Renal pelvis (tissue), 4 donors: ENCODE measurements around the gene VPS54. TPM values are rescaled to one million over a fixed set of nuclear protein-coding genes. Genes with fewer than 3 reads are reported as not detected.
"Not testable (repeated sequence)": the region's sequence is repeated elsewhere in the genome, so short reads cannot be mapped to it uniquely, and the experiment has no call there.

Source experiments
- DNase-seq: peaks from one replicate; pipeline ENCODE4 v3.0.0-alpha.2; 2013
- polyA plus RNA-seq, 3 donors: library from polyadenylated mRNA; unstranded; fragments of 120-200 nt; gene quantifications; one replicate each; pipeline ENCODE4 v1.2.1, GENCODE V29; 2013; ENCODE audit not compliant: insufficient read length in 3 of 3

The VPS54 gene
- polyA plus RNA-seq, 3 donors = 43.8 to 47.9 (median 44.6) TPM

GRCh38 chr2:63932104-63932503 is 87.1 kb downstream of the VPS54 start:
- not testable (repeated sequence) for DNase-seq

- no peak for DNase-seq
Observed at GRCh38 chr2:63926815-63927214, 92.4 kb downstream of the VPS54 start.

GRCh38 chr2:63914311-63914710 is 104.9 kb downstream of the VPS54 start:
- no peak for DNase-seq

DNA sequence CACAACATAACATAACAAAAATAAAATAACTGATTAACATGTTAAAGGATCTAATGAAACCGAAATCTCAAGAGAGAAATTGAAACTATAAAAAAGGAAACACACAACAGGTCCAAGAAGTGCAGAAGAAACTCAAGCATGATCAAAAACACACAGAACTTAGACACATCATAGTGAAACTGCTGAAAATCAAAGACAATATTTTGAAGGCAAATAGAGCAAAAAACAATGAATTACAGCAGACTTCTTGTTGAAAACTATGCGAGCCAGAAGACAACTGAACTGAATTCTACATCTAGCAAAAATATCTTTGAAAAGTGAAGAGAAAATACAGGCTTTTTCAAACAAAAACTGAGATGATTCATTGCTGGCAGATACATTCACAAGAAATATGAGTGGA is 116.2 kb downstream of the VPS54 start:
- DNase-seq = no peak

GRCh38 chr2:63902149-63902548 is 117.1 kb downstream of the VPS54 start:
- no peak for DNase-seq

DNA sequence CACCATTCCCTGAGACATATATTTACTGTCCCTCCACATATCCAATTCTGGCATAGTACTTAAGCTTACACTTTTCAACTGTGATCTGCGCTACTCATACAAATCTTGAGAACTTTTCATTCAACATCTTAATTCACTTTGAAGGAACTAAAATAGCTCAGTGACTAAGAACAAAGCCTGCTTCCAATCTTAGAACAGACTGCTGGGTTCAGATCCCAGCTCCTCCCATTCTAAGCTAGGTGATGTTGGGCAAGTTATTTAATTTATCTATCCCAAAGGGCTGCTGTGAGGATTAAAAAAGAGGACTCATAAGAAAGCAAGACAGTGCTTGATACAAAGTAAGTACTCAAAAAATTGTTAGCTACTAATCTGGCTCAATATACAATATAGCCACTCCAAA is 119.6 kb downstream of the VPS54 start:
- no peak for DNase-seq

DNA sequence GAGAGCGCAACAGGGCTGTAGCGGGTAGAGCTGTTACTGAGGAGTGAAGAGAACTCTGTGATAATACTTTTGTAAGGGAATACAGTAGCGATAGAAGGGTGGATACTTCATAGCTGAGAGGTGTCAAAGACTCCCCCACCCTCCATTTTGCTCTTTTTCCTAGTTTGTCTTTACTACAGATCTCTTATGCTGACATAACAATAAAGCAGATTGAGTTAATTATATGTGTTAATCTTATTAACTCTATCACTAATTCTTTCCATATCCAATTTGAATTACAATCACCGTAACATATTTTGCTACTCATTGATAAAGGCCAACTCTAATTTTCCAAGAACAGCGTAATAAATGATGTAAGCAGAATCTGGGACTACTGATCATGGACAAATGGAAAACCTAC is 120.4 kb downstream of the VPS54 start:
- no peak for DNase-seq

DNA sequence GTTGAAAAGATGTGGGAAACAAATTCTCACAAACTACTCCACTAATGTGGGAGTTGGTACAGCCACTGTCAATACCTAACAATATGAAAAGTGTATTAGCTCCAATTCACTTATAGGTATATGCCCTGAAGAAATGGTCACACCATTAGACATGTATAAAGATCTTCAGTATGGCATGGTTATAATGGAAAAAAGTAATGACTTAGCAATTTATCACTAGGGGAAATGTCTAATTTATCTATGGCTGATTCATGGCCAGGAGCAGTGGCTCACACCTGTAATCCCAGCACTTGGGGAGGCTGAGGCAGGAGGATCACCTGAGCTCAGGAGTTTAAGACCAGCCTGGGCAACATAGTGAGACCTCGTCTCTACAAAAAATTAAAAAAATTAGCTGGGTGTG is 125.1 kb downstream of the VPS54 start:
- no peak for DNase-seq

DNA sequence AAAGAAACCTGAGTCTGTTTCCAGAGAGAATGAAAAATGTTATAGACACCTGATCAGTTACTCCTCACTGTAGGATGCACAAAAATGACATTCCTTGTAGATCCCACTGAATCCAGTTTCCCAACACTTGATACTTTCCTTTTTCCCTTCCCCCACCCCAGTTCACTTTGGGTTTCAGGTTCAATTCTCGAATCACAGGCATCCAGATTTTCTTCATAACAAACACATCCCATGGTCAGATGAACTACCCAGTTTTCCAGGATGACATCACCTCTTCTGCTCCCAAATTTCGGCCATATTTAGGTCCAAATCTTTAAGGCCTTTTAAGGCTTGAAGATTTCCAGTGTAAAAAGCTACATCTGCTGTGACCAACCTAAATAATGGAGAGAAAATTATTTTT is 126.1 kb downstream of the VPS54 start:
- no peak for DNase-seq

DNA sequence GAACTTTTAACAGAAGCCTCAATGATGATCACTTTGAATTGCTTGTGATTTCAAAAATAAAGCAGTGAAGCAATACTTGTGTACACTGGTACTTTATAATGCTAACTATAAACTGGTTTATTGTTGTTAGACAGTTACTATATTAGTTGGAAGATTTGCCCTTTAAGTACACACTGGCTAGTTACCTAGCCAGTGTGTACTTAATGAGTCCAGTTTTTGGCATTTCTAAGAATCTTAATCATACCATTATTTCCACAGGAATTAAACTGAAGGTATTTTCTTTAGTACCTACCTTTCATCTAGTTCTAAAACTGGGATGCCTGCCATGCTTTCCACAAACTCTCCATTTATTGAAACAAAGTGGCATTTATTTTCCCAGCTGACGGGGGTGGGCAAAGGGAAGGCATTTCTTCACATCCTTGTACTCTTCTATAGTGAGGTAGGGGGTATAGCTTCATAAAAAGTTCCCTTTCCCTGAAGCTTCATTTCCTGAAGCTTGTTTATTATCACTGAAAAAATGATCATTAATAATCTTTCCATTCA is 127.7 kb downstream of the VPS54 start:
- DNase-seq = no peak

- no peak for DNase-seq
Observed at GRCh38 chr2:63890678-63891077, 128.6 kb downstream of the VPS54 start.

DNA sequence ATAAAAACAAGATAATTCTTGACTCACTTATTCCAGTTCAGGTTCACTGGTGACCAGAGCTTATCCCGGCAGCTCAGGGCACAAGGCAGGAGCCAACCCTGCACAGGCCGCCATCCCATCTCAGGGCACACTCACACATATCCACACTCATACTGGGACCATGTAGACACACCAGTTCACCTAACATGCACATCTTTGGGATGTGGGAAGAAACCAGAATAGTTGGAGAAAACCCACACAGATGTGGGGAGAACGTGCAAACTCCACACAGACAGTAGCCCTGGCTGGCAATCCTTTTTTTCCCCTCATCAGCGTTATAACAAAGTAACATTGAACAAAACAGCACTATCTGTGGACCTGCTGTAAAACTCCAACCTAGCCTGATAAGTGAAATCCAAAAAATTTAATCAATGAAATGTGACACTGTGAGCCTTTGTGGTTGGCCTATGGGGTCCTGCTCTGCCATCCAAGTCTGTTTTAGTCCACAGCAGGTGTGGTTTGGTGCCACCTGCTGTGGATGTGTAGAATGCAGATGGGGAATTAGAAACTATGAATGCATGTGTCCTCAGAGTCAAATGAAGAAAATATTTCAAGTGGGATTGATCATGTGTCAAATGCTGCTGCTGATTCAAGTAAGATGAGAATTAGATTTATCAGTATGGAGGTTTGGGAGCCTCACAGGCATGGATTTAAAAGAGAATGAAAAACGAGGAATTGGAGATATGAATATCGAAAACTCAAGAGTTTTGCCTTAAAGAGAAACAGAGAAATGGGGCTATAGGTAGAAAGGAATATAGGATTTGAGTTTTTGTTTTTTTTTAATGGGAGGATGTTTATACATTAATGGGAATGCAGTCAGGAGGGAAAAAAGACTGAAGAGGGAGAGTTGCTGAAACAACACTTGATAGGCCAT is 130.5 kb downstream of the VPS54 start:
- peak; percentile 54 for DNase-seq

DNA sequence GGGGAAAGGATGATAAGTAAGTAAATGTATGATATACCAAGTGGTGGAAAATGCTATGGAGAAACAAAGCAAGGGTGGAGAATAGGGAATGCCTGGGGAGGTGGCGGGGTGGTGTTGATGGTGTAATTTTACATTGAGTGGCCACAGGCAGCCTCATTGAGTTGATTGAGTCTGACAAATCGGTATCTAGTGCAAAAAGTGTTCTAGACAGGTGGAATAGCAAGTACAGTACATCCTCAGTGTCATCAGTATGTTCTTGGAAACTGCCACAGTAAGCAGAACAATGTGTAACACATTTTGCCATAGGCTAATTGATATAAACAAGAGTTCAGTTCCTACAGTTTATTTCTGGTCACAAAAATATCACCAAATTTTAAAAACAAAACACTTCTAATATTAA is 131.2 kb downstream of the VPS54 start:
- no peak for DNase-seq

- DNase-seq = no peak
Observed at GRCh38 chr2:63886445-63886844, 132.8 kb downstream of the VPS54 start.

DNA sequence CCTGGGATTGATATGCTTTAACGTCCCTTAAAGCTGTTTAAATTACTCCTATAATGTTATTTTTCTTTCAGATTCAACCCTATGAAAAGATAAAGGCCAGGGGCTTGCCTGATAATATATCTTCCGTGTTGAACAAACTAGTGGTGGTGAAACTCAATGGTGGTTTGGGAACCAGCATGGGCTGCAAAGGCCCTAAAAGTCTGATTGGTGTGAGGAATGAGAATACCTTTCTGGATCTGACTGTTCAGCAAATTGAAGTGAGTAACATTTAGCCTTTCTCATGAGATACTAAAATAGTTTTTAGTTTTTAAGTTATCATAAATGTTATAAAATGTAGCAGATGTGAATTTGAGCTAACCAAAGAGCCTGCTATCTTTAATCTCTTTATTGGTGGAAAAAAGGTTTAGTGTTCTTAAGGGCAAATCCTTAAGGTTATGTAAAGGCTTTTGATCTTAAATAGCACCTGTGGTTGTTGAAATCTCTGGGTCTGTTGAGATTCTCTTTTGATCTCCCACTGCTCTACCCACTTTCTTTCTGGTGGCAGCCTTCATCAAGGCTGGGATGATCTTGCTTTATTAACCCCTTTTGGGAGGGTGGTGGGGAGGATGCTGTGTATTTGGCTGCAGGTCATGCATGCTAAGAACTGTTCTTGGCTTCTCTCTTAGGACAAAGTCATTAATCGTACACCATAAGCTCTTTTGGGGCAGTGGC is 136.7 kb downstream of the VPS54 start:
- no peak for DNase-seq

DNA sequence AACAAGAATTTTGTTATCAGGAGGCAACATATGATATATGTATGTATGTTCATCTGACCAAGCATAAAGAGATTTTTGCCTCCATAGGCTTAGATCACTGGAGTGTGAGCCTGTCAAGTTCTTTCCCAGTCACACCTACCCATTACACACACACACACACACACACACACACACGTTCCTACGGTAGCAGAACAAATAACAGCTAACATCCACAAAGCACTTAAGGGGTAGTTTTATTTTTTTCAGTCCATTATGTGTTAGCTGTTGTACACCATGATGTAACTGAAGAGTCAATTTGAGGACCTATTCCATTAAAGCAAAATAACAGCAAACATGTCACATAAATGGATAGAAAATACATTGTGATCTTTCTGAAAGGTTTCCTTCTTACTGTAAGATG is 138.0 kb downstream of the VPS54 start:
- no peak for DNase-seq

DNA sequence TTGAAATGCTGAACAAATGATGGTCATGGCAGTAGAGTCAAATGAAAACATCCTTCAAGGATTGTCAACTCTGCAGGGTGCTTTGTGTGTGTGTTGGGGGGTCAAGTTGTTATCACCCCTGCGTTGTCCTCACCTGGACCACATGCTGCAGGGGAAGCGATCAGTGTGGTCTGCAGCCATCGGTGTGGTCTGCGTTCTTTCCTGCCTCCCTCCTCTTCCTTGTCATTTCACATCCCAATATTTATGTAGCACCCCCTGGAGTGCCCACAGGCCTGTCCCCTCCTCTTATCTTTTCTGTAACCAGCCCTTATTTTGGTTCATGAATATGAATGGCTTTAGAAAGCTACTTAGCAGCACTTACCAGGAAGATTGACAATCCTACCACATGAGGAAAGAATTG is 138.6 kb downstream of the VPS54 start:
- DNase-seq = no peak

- no peak for DNase-seq
Observed at GRCh38 chr2:63879876-63880433, 139.3 kb downstream of the VPS54 start.

GRCh38 chr2:63878486-63878885 is 140.7 kb downstream of the VPS54 start:
- no peak for DNase-seq

- DNase-seq = no peak
Observed at GRCh38 chr2:63876311-63876710, 142.9 kb downstream of the VPS54 start.

DNA sequence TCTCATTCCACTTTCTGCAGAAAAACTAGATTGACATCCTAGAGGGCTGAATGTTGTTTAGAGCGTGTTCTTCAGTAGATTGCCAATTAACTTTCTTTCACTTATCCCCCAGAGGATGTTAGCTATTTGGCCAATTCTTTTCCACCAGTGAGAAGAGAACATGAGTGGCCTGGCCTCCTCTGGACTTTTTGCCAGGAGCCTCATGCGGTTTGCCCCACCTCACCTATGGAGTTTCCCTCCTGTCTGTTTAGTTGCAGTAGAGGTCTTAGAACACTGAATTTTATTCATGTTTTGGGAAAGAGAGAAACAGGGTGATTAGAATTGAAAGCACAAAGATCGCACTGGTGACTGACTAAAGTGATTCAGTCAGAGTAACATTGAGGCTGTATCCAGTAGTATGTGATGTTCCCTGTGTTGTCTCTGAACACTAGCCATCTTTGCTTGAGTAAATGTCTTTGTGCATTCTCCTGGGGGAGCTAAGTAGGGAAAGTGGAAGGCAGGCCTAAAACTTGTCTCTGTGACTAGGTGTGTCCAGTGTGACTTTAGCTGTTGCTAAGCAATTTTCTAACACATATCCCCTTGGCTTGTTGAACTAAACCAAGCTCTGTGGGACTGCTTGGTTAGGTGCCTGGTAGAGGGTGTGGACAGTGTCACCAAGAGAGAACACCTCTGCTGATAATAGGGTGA is 143.5 kb downstream of the VPS54 start:
- no peak for DNase-seq

DNA sequence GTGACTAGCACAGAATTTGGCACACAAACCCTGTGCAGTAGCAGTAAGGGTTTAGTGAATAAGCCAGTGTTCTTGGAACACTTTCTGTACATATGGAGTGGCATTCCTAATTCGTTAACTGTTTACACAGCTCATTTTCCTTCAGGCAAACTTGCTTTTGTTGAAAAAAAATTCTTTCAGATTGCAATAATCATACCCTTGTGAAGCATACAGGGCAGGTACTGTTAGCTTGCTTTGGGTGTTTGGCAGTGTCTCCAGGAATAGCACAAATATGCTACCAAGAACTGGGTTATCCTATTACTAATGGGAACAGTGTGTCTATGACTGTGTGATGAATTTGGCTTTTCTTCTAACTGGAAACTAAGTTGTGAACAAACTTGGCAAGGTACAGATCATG is 144.1 kb downstream of the VPS54 start:
- no peak for DNase-seq
